Activated CD4-positive, alpha-beta T cell treated with anti-CD3 and anti-CD28 coated beads, Interleukin-2, Interleukin-6, amounts not matched to agents 100 ng/mL and 50 ng/mL, durations not matched to agents 16 hours and 8 hours (primary cell): Measurements from ENCODE around the gene ZFP92.

ENCODE experiments used
- DNase-seq: peaks from one replicate; pipeline ENCODE4 v3.0.0-alpha.2; 2020

Gene ZFP92

DNA sequence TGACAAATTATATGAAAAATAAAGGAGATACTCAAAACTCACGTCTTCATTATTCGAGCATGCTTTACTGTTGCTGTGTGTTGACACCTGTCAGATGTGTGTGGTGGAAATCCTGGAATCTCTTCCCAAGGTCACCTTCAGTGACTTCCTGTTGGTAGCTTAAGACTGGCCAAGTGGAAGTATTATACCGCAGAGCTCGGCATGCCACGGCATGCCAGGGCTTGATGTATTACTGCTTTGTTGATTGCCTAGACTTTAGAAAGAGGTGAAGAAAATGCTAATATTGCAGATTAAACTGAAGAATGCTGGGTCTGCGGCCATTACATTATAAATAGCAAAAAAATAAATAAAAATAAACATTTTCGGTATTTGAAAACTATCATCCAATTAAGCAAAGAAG, 30.0 kb downstream of the ZFP92 start:
- no peak for DNase-seq

DNA sequence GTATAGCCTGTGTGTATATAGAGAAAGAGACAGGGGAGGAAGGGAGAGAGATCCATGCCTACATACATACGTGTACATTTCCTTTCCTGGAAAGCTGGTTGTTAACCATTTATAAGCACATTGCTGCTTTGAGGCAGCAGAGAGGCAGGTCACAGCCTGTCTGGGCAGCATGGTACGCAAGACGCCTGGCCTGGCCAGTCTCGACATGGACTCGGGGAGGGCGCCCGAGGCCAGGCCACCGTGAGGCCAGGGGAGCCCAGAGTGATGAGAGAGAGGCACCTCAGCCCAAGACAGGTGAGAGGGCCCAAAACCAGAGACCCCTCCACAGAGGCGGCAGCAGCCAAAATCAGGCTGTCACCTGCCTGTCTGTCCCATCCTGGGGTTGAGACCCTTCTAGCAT, 30.7 kb downstream of the ZFP92 start:
- DNase-seq, result no peak

DNA sequence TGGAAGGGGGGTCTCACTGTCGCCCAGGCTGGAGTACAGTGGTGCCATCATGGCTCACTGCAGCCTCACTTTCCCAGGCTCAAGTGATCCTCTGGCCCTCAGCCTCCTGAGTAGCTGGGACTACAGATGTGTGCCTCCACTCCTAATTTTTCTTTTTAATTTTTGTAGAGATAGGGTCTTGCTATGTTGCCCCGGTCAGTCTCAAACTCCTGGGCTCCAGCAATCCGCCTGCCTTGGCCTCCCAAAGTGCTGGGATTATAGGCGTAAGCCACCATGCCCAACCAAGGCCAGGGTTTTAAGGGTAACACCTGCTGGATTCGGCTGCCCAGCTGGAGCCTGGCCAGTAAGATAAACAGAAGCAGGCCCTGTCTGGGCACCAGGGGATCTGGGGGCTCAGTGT, 31.2 kb downstream of the ZFP92 start:
- no peak for DNase-seq

DNA sequence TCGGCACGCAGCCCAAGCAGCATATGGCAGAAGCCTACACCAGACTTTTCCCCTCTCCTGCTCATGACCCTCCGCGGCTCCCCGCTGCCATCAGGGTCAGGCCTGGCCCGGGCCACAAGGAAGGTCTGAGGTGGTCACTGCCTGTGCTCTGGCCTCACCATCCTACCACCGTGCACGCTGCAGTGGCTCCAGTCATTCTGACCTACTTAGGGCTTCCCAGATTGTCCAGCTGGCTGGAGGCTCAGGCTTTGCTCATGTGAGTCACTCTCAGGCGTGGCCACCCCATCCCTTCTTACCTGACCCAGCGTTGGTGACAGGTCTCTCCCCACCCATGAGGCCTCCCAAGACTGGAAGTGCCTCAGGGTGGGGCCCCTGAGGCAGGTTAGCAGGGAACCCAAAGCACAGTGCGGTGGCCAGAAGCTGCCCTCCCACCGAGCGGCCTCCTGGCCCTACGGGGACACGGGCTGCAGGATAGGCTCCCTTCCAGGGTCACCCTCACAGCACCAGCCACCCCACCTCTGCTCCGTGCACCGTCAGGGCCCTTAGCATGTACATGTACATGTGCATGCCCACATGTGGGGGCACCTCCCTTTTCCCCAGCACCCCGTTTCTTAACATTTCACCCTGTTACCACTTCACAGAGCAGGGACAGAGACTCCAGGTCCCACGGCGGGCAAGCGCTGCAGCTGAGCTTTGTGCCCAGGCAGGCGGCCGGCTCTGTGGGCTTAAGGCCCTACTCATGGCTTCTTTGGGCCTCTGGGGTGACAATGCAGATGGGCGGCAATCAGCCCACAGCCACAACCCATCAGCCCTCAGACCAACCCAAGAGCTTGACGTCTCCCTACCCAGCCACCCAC, 32.4 kb downstream of the ZFP92 start:
- DNase-seq, result no peak

DNA sequence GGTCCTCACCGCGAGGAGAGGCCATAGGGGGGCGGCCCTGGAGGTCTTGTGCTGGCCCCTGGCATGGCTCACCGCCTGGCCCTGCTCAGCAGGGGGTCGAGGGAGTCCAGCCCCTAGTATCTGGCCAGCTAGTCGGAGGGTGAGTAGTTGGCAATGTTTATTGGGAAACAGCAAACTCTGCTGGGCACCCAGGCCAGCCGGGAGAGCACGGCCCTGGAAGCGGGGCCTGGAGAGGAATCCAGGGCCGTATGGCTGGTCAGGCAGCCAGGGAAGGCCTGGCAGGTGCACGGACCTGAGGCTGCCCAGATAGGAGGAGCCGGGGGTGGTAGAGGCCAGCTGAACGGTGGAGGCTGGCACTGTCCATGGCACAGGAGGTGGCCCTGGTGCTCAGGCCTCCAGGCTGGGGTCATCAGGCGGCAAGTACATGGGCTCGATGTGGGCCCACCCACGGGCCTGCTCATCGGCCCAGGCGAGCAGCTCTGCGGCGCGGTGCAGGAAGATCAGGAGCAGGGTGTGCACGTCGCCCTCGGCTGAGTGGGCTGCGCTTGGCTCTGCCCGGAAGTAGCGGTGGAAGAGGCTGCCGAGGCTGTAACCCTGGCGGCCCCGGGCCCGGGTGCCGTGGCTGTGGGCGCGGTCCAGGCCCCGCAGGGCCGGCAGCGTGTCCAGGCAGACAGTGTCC, 33.2 kb downstream of the ZFP92 start:
- no peak for DNase-seq

DNA sequence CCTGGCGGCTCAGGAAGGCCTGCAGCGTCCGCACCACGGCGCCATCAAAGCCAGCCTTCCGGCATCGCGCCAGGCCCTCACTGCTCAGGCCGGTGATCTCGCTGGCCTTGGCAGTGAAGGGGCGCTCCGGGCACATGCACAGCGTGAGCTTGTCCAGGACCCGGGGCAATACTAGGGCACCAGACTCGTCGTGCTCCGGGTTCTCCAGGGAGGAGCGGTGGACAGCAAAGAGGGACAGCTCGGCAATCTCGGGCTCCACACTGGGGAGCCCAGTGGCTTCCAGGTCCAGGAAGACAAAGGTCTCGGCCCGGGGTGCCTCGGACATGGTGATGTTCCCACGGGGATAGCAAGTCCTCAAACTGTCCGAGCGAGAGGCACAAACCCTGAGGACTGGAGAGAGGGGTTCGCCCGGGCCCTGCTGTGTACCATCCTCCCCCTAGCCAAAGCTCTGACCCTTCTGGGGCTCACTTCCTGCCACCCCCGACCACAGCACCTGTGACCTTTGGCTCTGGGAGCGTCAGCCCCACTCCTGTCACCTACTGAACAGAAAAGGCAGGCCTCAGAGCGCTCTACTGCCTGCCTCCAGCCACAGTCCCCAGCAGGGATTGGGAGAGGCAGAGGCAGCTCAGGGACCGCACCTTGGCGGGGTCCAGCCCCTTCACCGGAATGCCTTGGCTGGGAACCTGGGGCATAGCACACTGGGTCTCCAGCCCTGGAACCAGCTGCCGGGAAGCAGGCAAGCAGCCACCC, 34.0 kb downstream of the ZFP92 start:
- DNase-seq, result no peak

DNA sequence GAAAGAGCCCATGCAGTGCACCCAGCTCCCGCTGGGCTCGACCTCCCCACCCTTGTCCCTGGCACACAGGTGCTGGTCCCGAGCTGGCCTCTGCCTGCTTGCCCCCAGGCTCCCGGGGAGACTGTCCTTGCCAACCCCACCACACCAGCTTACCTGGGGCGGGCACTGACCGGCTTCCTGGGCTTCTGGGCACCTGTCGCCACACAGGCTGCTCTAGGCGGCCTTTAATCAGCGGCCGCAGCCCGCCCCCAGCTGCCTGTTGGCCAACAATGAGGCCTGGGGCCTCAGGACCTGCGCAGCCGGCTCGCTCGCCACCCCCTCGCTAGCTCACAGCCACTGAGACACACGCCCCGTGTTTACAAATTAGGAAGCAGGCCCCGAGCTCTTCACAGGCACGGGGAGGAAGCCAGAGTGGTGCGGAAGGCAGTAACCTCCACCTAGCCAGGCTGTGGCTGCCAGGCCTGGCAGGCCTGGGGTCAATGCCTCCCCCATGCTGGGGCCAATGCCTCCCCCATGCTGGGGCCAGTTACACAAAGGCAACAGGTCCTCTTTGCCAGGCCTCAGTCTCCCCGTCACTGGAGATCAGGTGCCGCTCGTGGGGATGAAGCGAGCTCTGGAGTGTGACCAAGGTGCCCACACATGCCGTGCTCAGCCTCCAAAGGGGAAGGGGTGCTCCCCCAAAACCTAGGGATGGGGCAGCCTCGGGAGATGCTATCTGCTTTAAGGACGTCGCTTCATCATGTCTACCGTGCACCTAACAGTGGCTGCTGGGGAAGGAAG, 34.8 kb downstream of the ZFP92 start, which contains the start of gene TREX2:
Gene TREX2, minus strand, starts transcription at position 201 of the 780 bp plus-strand sequence. CDS start 626 bp downstream, outside the sequence.
- DNase-seq, result no peak

DNA sequence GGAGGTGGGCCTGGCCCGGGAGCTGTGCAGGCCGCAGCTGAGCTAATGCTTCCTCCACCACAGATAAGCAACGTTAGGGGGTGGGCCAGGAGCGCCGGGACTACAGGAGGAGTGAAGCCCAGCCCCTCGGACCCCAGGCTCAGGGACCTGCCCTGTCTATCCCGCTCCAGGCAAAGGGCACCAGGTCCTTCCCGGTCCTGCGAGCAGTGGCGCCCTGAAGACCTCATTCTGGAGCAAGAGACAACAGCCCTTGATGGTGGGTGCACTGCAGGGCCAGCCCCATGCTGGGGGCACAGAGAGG, 35.3 kb downstream of the ZFP92 start:
- no peak for DNase-seq

DNA sequence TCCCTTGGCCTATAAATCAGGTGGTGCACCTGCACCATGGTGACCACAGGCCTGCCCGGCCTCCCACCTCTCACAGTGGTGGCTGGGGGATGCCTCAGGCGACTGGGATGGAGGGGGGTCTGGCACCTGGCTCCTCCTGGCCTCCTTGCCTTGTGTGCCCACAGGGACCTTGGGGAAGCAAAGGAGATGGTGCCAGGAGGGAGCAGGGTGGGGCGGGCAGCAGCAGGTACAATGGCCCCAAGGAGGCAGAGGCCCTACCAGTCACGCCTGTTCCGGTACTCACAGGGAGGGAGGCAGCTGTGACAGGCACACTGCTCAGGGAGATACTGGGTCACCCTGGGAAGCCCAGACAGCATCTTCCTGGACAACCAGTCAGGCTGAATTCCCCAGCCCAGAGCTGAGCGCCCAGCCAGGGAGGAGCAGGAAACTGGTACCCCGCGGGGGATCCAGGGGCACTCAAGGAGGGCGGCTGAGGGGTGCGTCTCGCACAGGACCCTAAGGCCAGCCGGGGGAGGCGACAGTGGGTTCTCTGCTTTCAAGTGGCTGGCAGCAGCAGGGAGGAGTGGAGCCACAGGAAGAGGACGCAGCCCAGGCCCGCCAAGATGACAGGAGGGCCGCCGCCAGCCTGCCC, 35.8 kb downstream of the ZFP92 start:
- DNase-seq, result no peak

DNA sequence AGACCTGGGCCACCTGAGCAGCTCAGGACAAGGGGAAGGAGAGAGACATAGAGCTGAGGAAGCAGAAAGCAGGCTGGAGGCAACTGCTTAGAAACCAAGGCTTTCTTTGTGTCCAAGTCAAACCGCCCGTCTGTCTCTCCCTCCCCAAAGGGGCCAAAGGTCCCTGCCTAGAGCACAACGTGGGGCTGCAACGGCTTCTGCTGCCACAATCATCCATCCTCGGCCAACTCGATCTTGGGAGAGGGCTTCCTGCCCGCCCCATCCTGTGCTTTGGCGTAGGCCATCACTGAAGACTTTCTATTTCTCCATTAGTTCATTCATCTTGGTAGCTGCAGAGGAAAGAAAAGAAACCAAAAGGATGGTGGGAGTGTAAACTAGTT, 36.3 kb downstream of the ZFP92 start:
- DNase-seq, result no peak

DNA sequence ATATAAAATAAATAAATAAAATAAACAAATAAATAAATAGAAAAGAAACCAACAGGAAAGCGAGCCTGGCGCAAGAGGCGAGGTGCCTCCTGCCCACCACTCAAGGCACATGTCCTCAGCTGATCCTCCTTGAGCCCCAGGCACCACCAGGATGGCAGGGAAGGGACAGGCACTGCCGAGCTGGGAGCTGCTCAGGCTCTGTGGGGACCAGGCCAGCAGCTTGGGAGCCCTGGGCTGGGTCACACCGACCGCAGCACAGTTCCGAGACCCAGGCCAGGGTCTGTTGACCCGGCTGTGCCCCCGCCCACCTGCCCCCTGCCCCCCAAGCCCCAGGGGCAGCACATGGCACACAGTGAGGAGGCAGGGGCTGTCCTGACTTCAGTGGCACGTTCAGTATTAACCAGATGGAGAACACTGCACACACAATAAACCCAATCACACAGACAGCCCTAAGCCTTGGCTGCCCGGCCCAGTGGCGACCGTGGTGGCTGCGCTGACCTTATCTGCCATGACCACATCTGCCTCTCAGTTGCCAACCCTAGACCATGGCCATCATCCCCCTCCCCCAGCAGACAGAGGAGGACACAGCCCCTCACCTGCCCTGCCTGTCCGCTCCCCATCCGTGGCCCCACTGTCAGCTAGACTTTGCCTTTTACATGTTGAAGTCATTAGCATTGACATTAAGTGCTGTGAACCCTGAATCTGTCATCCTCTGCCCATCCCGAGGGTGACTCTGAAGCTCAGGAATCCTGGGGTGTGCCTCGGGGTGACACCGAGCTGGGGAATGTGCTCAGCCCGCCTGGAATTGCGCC, 37.5 kb downstream of the ZFP92 start:
- no peak for DNase-seq

DNA sequence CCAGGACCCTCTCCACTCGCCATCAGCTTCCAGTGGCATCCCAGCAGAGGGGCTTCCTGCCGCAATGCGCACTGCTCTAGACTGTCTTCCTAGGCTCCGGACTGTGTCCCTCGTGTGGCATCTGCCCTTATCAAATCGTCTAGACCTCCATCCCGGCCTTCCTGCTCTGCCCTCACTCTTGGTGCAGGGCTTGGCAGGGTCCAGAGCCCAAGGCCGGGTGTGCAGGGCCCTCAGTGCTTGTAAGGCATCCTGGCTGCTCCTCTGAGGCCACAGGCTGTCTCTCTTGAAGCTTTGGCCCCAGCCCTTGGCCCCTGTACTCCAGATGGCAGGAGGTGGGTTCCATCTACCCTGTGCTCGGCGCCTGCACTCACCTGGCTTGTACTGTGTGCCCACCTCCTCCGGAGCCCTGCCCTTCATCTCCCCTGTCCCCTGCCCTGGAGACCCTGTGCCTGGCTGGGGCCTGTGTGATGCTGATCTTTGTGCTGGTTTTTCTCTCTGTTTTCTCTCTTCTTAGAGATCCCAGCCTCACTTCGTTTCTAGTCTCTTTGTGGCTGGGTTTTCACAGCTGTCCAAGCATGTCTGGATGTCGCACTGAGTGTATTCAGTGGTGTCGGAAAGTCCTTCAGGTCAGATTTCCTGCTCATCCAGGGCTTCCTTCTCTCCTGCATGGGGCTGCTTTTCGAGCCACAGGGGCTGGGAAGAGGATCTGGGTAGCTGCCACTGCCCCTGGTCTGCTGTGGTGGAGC, 38.3 kb downstream of the ZFP92 start:
- DNase-seq, result no peak

DNA sequence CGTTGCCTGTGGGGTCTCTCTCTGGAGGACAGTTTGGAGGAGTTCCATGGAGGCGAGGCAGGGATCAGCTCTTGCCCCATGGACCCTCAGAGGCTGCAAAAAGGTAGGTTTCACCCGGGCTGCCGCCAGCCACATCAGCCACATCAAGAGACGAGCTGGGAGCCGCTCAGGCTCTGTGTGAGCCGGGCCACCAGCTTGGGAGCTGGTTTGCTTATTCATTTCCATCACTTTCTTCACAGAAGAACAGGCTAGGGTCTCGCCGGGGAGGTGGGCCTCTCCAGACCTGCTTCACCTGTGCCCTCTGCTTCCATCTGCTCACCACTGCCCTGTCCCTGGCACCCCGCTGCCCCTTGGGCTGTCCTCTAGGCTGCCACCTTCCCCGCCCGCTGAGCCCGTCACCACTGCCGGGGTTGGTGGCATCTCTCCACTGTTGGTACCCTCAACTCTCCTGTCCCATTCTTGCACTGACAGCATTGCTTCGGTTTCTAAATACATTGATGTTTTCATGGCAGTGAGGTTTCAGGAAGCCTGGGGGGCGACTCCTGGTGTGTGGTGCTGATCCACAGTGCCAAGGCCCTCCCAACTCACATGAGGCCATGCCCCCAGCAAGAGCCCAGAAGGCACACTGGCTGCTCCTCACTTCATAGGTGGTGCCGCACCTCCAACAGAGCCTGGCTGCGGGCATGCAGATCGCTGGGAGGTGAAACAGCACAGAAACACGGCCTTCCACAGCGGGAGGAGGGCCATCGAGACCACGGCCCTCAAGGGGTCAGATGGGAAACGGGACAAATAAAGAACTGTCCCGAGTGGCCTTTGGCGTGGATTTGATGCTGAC, 39.1 kb downstream of the ZFP92 start:
- no peak for DNase-seq

DNA sequence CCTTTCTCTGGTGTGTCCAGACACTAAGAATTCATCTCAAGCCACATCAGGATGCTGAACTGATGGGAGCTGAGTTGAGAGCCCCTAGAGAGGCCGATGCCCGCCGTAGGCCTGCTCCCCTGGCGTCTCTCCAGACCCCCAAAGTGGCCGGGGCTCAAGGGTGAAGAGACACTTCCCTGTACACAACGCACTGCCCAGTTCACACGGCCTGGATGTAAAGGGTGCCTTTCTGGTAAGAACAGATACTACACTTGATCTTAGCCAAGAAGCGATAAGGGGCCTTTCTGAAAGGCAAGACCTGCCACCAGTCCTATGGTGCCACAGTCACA, 39.6 kb downstream of the ZFP92 start:
- no peak for DNase-seq

DNA sequence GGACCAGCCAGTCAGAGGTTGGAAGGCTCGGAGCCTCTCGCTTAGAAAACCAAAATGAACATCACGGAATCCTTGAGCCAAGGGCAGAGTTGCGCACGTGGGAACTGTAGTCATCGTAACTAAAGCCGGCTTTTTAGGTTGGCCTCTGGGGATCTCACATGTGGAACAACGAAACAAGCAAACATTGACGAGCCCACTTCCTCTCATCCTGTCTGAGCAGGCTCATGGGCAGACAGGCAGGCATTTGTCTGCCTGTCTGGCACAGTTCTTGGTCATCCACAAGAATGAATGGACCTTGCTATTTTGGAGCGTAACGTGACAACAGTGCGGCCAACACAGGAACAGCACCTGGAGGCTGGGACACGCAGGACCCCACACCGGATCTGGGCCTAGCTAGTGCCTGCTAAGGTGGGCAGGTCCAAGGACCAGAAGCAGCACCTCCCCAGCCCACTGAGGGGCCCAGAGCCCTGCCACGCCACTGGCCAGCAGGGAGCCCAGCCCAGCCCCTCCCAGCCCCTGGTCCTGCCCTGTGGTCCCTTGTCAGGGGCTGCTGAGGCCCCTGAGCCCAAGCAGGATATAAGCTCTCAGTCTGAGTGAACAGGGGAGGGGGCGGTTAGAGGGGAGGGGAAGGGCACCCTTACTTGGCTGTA, 43.8 kb downstream of the ZFP92 start:
- DNase-seq, result no peak

DNA sequence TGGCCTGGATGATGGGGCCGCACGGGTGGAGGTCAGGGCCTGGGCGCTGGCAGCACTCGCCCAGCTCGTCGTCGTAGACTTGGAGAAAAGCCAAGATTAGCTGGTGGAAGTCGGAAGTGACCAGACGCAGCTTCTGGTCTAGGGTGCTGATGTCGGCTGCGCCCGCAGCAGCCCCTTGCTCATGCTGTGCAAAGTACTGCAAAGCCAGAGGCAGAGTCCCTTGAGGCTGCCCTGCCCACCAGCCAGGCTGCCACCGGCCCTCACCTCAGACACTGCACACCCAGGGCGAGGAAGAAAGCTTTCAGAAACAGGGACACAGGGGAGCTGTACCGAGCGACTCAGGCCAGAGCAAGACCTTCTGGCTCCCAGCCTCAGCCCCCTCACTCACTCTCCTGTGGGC, 44.3 kb downstream of the ZFP92 start:
- no peak for DNase-seq

DNA sequence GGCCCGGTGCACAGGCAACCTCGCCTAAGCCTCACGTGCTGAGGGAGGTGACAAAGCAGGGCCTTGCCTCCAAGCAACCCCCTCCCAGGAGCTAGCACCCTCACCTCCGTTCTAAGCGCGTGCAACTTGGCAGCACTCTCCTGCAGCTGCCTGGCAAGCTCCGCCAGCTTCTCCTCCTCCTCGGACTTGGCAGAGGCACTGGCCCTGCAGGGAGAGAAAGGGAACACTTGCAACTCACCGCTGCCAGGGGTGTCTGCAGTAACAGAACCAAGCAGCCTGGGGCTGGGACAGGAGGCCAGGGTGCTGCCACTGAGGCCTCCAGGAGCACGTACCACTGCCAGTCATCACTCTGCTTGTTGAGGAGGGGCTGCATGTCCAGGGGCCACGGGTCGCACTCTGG, 44.9 kb downstream of the ZFP92 start:
- no peak for DNase-seq

DNA sequence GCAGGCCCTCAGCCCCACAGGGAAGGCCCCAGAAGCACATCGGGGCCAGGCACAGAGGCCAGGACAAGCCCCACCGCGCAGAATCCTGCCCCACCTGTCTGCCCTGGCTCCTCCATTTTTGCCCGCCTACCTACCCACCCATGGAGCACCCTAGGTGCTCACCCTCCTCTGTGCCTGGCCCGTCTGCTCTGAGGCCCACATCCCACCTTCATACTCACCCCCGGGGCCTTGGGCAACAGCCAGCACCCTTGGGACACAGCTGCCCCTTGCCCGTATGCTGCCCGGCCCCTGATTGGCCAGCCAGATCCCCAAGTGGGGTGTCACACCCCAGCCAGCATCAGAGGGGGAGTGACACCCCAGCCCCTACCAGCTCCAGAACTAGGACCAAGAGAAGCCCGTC, 45.4 kb downstream of the ZFP92 start:
- no peak for DNase-seq

DNA sequence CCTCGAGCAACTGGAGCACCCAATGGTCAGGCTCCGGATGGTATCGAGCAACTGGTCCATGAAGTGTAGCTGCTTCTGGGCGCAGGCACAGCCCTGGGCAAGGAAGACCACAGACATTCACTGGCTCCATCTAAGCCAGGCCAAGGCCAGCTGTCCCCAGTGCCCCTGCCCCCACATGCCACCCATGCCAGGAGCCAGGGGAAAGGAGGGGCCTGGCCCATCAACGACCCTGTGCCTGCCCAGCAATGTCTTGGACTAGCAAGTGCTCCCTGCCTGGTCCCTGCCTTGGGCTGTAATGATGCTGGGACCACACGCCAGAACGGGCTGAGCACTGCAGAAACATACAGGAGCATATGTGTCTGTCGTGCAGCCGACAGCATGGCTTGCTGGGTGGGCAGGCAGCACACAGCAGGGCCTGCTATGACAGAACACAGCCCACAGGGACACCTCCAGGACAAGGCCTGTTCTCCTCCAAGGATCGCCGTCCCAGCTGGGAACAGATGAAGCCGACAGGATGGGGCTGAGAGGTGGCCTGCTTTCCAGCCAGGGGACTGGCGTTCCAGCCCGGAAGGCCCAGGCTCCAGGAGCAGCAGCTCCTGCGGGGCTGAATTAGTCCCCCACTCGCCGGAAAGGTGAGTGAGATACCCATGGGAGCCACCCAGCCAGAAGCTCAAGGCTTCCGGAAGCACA, 46.0 kb downstream of the ZFP92 start:
- DNase-seq, result no peak
